CD4-positive, alpha-beta T cell (primary cell): ENCODE results near the gene GALC. TPM values are rescaled to one million over a fixed set of nuclear protein-coding genes. Genes with fewer than 3 reads are reported as not detected.

Source experiments
- ATAC-seq: fragments of 200-7000 bp; cut with Tn5 transposase; one replicate; pipeline ENCODE4 v1.10.0; 2022; ENCODE audit warnings: mild to moderate bottlenecking; ENCODE audit not compliant: poor library complexity
- CTCF ChIA-PET: fragments of 350-600 bp; sonication (Branson Sonifier 250); formaldehyde crosslinking; loops from one replicate; lab custom pipeline; 2021; ENCODE audit warnings: antibody characterized with exemption, inconsistent platforms; lab: Charles Lee
- POLR2A ChIA-PET: fragments of 350-600 bp; sonication (Branson Sonifier 250); formaldehyde crosslinking; loops from one replicate; lab custom pipeline; 2021; ENCODE audit warnings: antibody characterized with exemption, inconsistent platforms; lab: Charles Lee
- DNase-seq, 14 experiments: peaks; one replicate each; pipeline ENCODE4 v3.0.0-alpha.2; 2013 to 2020; ENCODE audit warnings: mixed read lengths in 2 of 14
- H3K27ac ChIP-seq, 2 donors: one replicate each; pipeline versions ENCODE4 v1.5.1 to v1.7.0; 2013; ENCODE audit warnings: low read length in 2 of 2, low read depth in 1 of 2, mild to moderate bottlenecking in 1 of 2
- H3K27me3 ChIP-seq, 2 experiments: 1 replicate in 1 of 2; 2 replicates in 1 of 2; pipeline versions ENCODE4 v1.6.1 to v1.7.0; 2013; ENCODE audit warnings: low read length in 2 of 2, control low read depth in 1 of 2, mild to moderate bottlenecking in 1 of 2, moderate library complexity in 1 of 2; ENCODE audit not compliant: insufficient read depth in 2 of 2, control insufficient read depth in 1 of 2
- H3K36me3 ChIP-seq: one replicate; pipeline ENCODE4 v1.6.1; 2013; ENCODE audit warnings: low read length, control low read depth; ENCODE audit not compliant: insufficient read depth
- H3K4me1 ChIP-seq: one replicate; pipeline ENCODE4 v1.6.1; 2013; ENCODE audit warnings: low read length, control low read depth; ENCODE audit not compliant: insufficient read depth
- H3K4me3 ChIP-seq: one replicate; pipeline ENCODE4 v1.5.1; 2013; ENCODE audit warnings: mild to moderate bottlenecking, low read length, moderate library complexity
- H3K9me3 ChIP-seq, 2 experiments: 1 replicate in 1 of 2; 2 replicates in 1 of 2; pipeline versions ENCODE4 v1.6.1 to v1.7.0; 2013; ENCODE audit warnings: low read length in 2 of 2, mild to moderate bottlenecking in 2 of 2, control low read depth in 1 of 2, moderate library complexity in 1 of 2; ENCODE audit not compliant: control insufficient read depth in 1 of 2, insufficient read depth in 1 of 2
- H3K27ac Mint-ChIP-seq: one replicate; pipeline ENCODE4 v1.8.0; 2020; ENCODE audit warnings: mixed read lengths
- H3K27me3 Mint-ChIP-seq: one replicate; pipeline ENCODE4 v1.8.0; 2021; ENCODE audit warnings: mixed read lengths
- H3K36me3 Mint-ChIP-seq: one replicate; pipeline ENCODE4 v1.8.0; 2021; ENCODE audit warnings: low read depth, mixed read lengths
- H3K4me1 Mint-ChIP-seq: one replicate; pipeline ENCODE4 v1.8.0; 2021; ENCODE audit warnings: low read depth, mixed read lengths
- H3K4me3 Mint-ChIP-seq: one replicate; pipeline ENCODE4 v1.8.0; 2020; ENCODE audit warnings: mild to moderate bottlenecking, mixed read lengths
- H3K9me3 Mint-ChIP-seq: one replicate; pipeline ENCODE4 v1.8.0; 2020; ENCODE audit warnings: mixed read lengths
- CTCF ChIP-seq: fragments of 200-600 bp; IDR thresholded peaks from one replicate; pipeline ENCODE4 v1.8.0; 2022; ENCODE audit warnings: antibody characterized with exemption, mild to moderate bottlenecking
- intact Hi-C, 2 experiments: fragments of 100-400 bp; cut with DNase I in 1 of 2; cut with micrococcal nuclease in 1 of 2; formaldehyde crosslinking; loops; one replicate each; pipeline versions ENCODE4 v1.15.1 to v1.9.0; 2023 to 2025; cut with DNase I, micrococcal nuclease
- total RNA-seq, 174 experiments: library from RNA in 2 of 174; stranded (reverse) in 2 of 174; gene quantifications; one replicate each; pipeline ENCODE4 v1.2.3 and lab custom pipeline; 2021 to 2026

The GALC gene
- total RNA-seq, 2 experiments from 2014 or later: 14.7 to 14.9 TPM

- H3K4me1 ChIP-seq: peaks cover 23% of the 10 kb centered on the region
- H3K27me3 ChIP-seq: no peaks in the 10 kb centered on the region
- Mint-ChIP-seq H3K27ac (peak overlapping the region; percentile 97), H3K4me1 (peaks cover 97% of the 10 kb centered on the region), H3K27me3 (no peaks in the 10 kb centered on the region), H3K4me3 (peak overlapping the region; percentile 79), H3K36me3 (peaks cover 76% of the 10 kb centered on the region), H3K9me3 (no peaks in the 10 kb centered on the region)
- intact Hi-C loops: loop anchor here in 1 of 2 experiments (5.0 kb wide), 2 partner anchors 548 to 783 kb away; partner anchors contain the start of genes EML5 and PTPN21
- TF ChIP-seq CTCF: no peak
- DNase-seq (no peak), ATAC-seq (no peak)
- H3K4me3 ChIP-seq: no peak overlapping the region
- peak overlapping the region in 1 of 2 donors; percentile 11 for H3K27ac ChIP-seq
- ChIA-PET CTCF (interaction anchor here (1.1 kb wide), 1 partner anchor 16 kb away, joined by 4 read pairs; the partner anchor contains the start of gene GALC), POLR2A (interaction anchor here (0.9 to 1.4 kb wide), 4 partner anchors 15 to 57 kb away, joined by 3 to 8 read pairs (median 4); partner anchors contain the start of gene GALC)
- no peaks in the 10 kb centered on the region for H3K9me3 ChIP-seq
- peaks cover 25% of the 10 kb centered on the region for H3K36me3 ChIP-seq
Observed at GRCh38 chr14:88009486-88009885, 16.5 kb upstream of the GALC start.

- TF ChIP-seq CTCF: no peak
- DNase-seq: no peak
- ChIA-PET CTCF (no interaction called here), POLR2A (no interaction called here)
- no peaks in the 10 kb centered on the region for H3K27me3 ChIP-seq
- H3K27me3 Mint-ChIP-seq: no peaks in the 10 kb centered on the region
- no peaks in the 10 kb centered on the region for H3K9me3 ChIP-seq
- peak overlapping the region in 1 of 2 donors; percentile 45 for H3K27ac ChIP-seq
- no peak for ATAC-seq
- H3K36me3 ChIP-seq: peaks cover 21% of the 10 kb centered on the region
- peak overlapping the region; percentile 84 for H3K4me3 Mint-ChIP-seq
- peak overlapping the region; percentile 97 for H3K27ac Mint-ChIP-seq
- peak overlapping the region; percentile 61 for H3K4me3 ChIP-seq
- peaks cover 67% of the 10 kb centered on the region for H3K36me3 Mint-ChIP-seq
- no peaks in the 10 kb centered on the region for H3K9me3 Mint-ChIP-seq
- H3K4me1 ChIP-seq: peaks cover 15% of the 10 kb centered on the region
- intact Hi-C loops: loop anchor here in 1 of 2 experiments (5.0 kb wide), 2 partner anchors 549 to 784 kb away; partner anchors contain the start of genes EML5 and PTPN21
- peaks cover 90% of the 10 kb centered on the region for H3K4me1 Mint-ChIP-seq
Observed at GRCh38 chr14:88008039-88008742, 15.2 kb upstream of the GALC start.

DNA sequence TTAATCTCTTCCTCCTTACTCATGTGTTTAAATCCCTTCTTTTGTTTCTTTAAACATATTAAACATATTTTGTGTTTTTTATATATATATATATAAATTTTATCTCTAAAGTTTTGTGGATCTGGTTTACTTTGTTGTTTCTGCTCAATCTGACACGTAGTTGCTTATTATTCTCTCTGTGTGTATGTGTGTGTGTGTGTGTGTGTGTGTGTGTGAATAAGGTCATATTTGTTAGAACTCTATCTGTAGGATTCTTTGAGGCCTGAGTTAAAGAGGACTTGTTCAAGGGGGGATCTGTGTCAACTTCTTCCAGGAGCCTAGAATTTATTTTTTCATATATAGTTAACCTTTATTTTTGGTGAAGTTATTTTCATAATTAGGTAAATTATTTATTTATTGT lies 14.6 kb upstream of the GALC start:
- no peak overlapping the region for H3K27ac ChIP-seq
- peaks cover 17% of the 10 kb centered on the region for H3K4me1 ChIP-seq
- Mint-ChIP-seq H3K4me3 (peak overlapping the region; percentile 81), H3K27ac (peak overlapping the region; percentile 97), H3K27me3 (no peaks in the 10 kb centered on the region), H3K36me3 (peaks cover 64% of the 10 kb centered on the region), H3K4me1 (peaks cover 90% of the 10 kb centered on the region), H3K9me3 (no peaks in the 10 kb centered on the region)
- no peak for ATAC-seq
- DNase-seq: peak in 2 of 14 experiments; percentile 35 to 47
- no peaks in the 10 kb centered on the region for H3K9me3 ChIP-seq
- no peaks in the 10 kb centered on the region for H3K27me3 ChIP-seq
- CTCF ChIA-PET: interaction anchor here (1.8 to 2.2 kb wide), 2 partner anchors 14 to 161 kb away, joined by 6 to 12 read pairs; partner anchors contain the start of gene GALC
- intact Hi-C loops: loop anchor here in 1 of 2 experiments (5.0 kb wide), 2 partner anchors 550 to 785 kb away; partner anchors contain the start of genes EML5 and PTPN21
- peak overlapping the region; percentile 61 for H3K4me3 ChIP-seq
- TF ChIP-seq CTCF: no peak
- POLR2A ChIA-PET: interaction anchor here (0.9 to 6.8 kb wide), 5 partner anchors 14 to 62 kb away, joined by 3 to 245 read pairs (median 6); partner anchors contain the start of gene GALC
- peaks cover 21% of the 10 kb centered on the region for H3K36me3 ChIP-seq
